DOHH2 (cell line): Measurements from ENCODE around the gene FOS.
"Not testable (repeated sequence)": the region's sequence is repeated elsewhere in the genome, so short reads cannot be mapped to it uniquely, and the experiment has no call there.

Experiments used
- CTCF ChIP-seq: fragments of 200-600 bp; sonication (generic); IDR thresholded peaks from one replicate; pipeline ENCODE4 v1.5.1; 2014; ENCODE audit warnings: antibody characterized with exemption, mild to moderate bottlenecking, low read depth, low read length; ENCODE audit not compliant: poor library complexity, severe bottlenecking
- EZH2phosphoT487 ChIP-seq: fragments of 200-600 bp; sonication (generic); IDR thresholded peaks from 2 replicates; pipeline ENCODE4 v1.6.1; 2017; ENCODE audit warnings: borderline replicate concordance, mild to moderate bottlenecking, antibody characterized with exemption, low read length, moderate library complexity, mixed read lengths

DNA sequence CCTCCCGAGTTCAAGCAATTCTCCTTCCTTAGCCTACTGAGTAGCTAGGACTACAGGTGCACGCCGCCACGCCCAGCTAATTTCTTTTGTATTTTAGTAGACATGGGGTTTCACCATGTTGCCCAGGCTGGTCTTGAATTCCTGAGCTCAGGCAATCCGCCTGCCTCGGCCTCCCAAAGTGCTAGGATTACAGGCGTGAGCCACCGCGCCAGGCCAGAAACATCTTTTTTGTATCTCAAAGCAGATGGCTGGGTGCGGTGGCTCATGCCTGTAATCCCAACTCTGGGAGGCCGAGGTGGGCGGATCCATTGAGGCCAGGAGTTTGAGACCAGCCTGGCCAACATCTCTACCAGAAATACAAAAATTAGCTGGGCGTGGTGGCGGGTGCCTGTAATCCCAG is 30.9 kb downstream of the FOS start:
- TF ChIP-seq CTCF, EZH2phosphoT487: not testable (repeated sequence)
